NCI-H2081 (cell line): ENCODE results near the gene PDE6B.
"Not testable (repeated sequence)": the region's sequence is repeated elsewhere in the genome, so short reads cannot be mapped to it uniquely, and the experiment has no call there.

Experiments
- DNase-seq, 2 experiments: peaks; one replicate each; lab custom pipeline; 2025; lab: John Stamatoyannopoulos, UW

The PDE6B gene

GRCh38 chr4:669806-670559 is 44.6 kb downstream of the PDE6B start:
- not testable (repeated sequence) for DNase-seq

- no peak for DNase-seq
Observed at GRCh38 chr4:671769-672168, 46.4 kb downstream of the PDE6B start.

GRCh38 chr4:673349-674091 is 48.1 kb downstream of the PDE6B start:
- peak in 1 of 2 experiments; percentile 25 for DNase-seq

- DNase-seq = peak; percentile 95 to 97
Observed at GRCh38 chr4:674172-675035, 49.0 kb downstream of the PDE6B start, which contains the start of the genes ATP5ME and MYL5. ATP5ME (minus strand) TSS chr4:674276; CDS start chr4:674247, 29 bp downstream. MYL5 (plus strand) TSS chr4:674542; CDS start chr4:678027, 3,485 bp downstream.

DNA sequence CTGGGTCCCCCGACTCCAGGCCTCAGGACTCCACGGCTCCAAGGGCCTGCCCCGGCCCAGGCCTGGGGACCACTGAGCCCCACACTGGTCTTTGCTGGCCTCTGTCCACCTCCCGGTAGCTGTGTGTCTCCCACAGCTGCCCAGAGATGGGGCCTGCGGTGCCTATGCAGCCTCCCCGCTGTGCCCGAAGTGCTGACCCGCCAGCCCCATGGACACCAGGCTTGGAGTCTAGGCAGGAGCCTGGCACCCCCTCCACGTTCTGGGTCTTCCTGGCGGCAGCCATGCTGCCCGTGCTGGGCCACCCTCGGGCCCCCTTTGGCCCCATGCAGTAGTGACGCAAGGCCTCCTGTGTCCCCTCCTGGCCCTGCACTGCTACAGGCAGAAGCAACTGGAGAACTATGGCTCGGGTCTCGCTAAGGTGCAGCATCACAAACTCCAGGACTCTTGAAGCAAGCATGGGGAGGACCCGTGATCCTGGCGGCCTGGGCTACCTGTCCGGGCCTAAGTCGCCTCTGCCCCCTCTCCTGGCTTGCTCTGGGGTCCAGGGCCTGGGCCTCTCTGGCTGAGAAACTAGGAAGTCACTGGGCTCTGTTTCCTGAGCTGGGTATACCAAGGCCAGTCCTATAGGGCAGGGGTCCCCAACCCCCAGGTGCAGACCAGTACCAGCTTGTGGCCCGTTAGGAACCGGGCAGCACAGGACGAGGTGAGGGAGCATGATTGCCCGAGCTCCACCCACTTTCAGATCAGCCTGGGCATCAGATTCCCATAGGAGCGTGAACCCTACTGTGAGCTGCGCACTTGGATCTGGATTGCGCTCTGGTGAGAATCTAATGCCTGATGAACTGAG is 49.9 kb downstream of the PDE6B start:
- no peak for DNase-seq

GRCh38 chr4:675980-676870 is 50.9 kb downstream of the PDE6B start:
- no peak for DNase-seq

GRCh38 chr4:676871-677235 is 51.5 kb downstream of the PDE6B start:
- no peak for DNase-seq

- peak in 1 of 2 experiments; percentile 47 for DNase-seq
Observed at GRCh38 chr4:677431-678293, 52.3 kb downstream of the PDE6B start.

GRCh38 chr4:678331-679103 is 53.1 kb downstream of the PDE6B start:
- no peak for DNase-seq

DNA sequence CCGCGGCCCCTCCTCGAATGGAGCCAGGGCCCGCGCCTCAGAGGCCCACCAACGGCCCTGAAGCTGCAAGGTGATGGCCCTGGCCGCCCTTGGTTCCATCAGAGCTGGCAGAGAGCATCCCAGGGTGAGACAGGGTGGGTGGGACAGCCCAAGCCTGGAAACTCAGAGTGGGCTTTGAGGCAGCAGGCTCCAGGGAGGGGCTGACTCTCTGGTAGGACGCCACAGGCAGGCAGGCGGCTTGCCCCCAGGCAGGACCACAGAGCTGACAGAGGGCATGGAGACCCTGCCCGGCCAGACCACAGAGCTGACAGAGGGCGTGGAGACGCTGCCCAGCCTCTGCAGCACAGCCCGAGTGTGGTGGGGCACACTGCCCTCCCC is 53.7 kb downstream of the PDE6B start:
- DNase-seq = no peak

- DNase-seq = no peak
Observed at GRCh38 chr4:679629-680028, 54.3 kb downstream of the PDE6B start.

- DNase-seq = no peak
Observed at GRCh38 chr4:680091-680490, 54.7 kb downstream of the PDE6B start.

DNA sequence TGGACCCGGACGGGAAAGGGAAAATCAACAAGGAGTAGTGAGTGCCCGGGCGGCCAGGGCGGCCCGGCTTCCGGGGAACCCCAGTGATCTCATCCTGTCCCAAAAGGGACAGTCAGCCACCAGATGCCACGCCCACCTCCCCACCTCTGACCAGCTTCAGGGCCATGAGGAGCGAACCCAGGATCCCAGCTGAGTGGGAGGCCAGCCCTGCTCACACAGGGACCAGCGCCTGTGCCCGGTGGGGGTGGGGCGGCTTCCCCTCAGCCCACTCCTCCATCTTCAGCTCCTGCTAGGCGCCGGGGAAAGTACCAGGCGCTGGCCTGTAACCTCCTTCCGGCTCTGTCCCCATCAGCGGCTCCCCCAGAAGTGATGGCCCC is 55.2 kb downstream of the PDE6B start:
- no peak for DNase-seq

DNA sequence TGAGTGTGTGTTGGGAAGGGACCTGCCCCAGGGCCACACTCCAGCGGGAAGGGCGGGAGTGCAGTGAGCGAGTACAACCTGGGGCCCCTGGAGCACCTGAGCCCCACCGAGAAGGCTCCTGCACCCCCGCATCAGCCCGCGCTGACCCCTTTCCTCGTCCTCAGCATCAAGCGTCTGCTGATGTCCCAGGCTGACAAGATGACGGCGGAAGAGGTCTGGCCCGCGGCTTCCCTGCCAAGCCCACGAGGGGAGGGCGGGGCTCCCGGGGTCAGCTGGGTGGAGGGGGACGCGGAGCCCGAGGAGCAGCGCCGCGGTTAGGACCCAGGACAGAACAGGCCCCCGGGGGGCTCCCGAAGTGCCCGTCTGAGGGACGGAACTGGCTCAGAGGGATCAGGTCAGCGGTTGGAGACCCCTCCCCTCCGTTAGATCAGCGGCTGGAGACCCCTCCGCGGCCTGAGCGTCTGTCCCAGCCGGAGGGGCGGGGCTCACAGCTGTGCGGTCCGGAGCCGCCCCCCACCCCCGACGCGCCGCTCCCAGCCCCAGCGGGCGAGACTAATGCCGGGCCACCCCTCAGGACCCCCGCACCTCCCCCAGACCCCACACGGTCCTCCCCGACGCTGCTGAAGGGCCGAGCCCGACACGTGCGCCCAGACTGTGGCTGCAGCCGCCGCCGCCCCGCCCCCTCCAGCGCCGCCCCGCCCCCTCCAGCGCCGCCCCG is 55.7 kb downstream of the PDE6B start:
- DNase-seq = no peak

DNA sequence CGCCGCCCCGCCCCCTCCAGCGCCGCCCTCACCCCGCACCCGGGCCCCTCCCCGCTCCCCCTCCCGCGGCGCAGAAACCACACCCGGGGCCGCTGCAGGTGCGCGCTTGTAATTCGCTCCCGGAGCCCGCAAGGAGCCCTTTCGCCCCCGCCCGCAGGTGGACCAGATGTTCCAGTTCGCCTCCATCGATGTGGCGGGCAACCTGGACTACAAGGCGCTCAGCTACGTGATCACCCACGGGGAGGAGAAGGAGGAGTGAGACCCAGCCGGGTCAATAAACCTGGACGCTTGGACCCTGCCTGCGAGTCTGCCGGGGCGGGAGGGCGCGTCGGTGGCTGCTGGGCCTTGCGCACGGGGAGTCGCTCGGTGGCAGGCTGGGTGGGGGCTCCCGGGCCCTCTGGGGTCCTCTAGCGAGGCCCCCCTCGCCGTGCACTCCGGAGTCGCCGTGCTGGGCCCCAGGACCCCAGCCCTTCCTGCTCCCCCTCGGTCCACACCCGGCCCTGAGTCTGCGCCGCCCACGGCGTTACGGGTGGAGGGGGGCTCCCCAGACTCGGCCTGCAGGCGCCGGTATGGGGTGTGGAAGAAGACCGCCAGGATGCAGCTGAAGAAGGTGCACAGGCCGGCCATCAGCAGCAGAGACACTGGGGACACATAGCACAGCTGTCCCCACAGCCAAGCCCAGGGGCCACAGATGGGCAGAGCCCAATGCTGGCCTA is 56.5 kb downstream of the PDE6B start:
- peak; percentile 75 to 79 for DNase-seq

GRCh38 chr4:682490-683172 is 57.3 kb downstream of the PDE6B start:
- peak; percentile 18 to 54 for DNase-seq
